GM18909 (cell line): Measurements from ENCODE around the gene CRYBB3.
"Not testable (repeated sequence)": the region's sequence is repeated elsewhere in the genome, so short reads cannot be mapped to it uniquely, and the experiment has no call there.

Experiments used
- ATAC-seq: cut with Tn5 transposase; IDR thresholded peaks from one replicate; pipeline ENCODE4 v1.9.1; 2021; ENCODE audit warnings: mild to moderate bottlenecking; ENCODE audit not compliant: unreplicated experiment, poor library complexity

CRYBB3 gene

GRCh38 chr22:25202290-25202921 lies 2.7 kb downstream of the CRYBB3 start:
- no peak for ATAC-seq

DNA sequence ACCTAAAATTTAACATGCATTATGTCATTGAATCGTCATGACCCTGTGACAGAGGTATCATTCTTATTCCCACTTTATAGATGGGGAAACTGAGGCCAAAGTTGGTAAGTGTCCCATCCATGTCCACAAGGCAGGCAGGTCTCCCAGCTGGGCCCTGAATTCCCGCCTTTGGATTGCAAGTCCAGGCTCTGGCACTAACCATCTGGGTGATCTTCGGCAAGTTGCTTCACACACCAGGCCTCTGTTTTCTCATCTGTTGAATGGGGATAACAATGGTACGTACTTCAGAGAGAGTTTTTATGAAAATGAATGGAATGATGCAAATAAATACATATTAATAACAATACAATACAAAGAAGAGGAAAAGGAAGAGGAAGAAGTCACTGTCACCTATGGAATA lies 3.4 kb downstream of the CRYBB3 start:
- no peak for ATAC-seq

GRCh38 chr22:25204547-25204946 lies 4.9 kb downstream of the CRYBB3 start:
- ATAC-seq: not testable (repeated sequence)

- no peak for ATAC-seq
Measured at GRCh38 chr22:25205847-25206246, 6.2 kb downstream of the CRYBB3 start.

DNA sequence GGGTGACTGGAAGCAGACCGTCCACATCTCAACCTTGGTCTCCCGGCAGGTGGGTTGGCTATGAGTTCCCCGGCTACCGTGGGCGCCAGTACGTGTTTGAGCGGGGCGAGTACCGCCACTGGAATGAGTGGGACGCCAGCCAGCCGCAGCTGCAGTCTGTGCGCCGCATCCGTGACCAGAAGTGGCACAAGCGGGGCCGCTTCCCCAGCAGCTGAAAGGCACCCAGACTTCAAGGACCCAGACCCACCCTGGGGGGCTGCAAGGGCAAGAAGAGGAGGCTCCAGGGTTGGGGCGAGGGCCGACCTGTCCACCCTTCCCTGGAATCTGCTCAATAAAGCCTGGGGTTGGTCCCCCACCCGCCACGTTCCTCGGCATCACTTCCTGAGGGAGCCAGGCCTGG lies 7.3 kb downstream of the CRYBB3 start:
- ATAC-seq: no peak

GRCh38 chr22:25207553-25208157 lies 8.0 kb downstream of the CRYBB3 start:
- no peak for ATAC-seq

DNA sequence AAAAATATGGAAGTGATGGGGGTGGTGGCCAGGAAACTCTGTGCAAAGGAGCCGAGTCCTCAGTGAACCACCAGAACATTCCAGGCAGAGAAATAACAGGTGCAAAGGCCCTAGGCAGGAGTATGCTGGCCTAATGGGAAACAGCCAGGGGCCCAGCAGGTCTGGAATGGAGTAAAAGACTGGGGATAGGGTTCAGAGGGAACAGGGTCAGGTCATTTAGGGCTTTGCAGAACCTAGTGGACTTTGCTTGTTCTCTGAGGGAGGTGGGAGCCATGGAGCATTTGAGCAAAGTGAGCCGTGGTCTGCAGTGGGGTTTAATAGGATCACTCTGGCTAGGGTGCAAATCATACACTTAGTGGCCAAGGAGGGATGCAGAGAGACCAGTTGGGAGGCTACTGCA lies 8.7 kb downstream of the CRYBB3 start:
- ATAC-seq: no peak

DNA sequence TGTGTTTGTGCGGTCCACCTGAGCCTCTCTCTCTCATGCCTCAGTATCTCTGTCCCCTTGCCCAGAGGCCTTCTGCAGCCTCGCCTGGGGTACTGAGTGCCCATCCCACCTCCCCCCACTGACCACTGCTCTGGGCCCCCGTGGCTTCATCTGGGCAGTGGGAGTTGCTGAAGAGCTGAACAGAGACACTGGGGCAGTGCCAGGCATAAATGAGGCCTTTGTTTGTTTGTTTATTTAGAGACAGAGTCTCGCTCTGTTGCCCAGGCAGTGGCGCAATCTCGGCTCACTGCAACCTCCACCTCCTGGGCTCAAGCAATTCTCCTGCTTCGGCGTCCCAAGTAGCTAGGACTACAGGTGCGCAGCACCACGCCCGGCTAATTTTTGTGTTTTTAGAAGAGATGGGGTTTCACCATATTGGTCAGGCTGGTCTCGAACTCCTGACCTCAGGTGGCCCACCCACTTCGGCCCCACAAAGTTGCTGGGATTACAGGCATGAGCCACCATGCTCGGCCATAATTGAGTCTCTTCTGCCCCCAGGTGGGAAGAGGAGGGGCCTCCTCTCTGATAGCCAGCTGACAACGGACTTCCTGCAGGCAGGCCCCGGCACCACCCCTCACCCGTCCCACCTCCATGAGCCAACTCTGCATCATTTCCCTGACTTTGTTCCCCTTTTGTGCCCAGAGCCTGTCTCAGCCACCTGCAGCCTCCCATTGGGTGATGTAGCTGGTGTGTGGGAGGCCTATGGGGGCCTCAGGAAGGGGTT lies 9.3 kb downstream of the CRYBB3 start:
- no peak for ATAC-seq

GRCh38 chr22:25210793-25211192 lies 11.1 kb downstream of the CRYBB3 start:
- ATAC-seq: no peak

DNA sequence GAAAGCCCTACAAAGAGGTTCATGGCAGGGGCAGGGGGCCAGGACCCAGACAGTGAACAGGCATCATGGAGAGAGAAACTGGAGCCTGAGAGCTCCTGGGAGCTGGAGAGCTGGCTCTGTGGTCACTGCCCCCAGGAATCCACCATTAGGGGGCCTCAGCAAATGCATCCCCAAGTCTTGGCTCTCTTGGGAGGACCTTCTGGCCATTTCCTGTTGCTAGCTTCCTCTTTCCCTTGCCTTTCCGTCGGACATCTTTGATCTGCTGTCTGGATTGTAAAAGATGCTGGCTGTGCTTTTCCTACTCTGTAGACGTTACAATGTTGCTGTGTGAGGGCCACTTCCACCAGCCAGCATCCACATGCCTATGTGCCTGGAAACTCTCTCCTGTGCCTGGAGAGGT lies 12.7 kb downstream of the CRYBB3 start:
- no peak for ATAC-seq

GRCh38 chr22:25213221-25213620 lies 13.6 kb downstream of the CRYBB3 start:
- no peak for ATAC-seq

DNA sequence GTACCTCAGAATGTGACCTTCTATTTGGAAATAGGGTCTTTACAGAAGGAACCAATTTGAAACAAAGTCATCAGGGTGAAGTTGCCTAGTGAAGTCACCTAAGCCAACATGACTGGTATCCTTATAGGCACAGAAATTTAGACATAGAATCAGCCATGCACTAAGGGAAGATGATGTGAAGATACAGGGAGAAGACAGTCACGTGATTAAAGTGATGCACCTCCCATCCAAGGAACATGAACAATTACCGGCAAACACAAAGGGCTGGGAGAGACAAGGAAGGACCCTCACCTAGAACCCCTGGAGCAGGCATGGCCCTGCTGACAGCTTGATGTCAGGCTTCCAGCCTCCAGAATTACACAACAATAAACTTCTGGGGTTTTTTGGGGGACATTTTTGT lies 16.6 kb downstream of the CRYBB3 start:
- no peak for ATAC-seq

- ATAC-seq: no peak
Measured at GRCh38 chr22:25219211-25219689, 19.6 kb downstream of the CRYBB3 start, which contains the start of gene CRYBB2. TSS of gene CRYBB2 (plus strand) at chr22:25219639. CDS start at chr22:25221430, 1,791 bp downstream.

- ATAC-seq: no peak
Measured at GRCh38 chr22:25219948-25220442, 20.3 kb downstream of the CRYBB3 start.

GRCh38 chr22:25221790-25222189 lies 22.1 kb downstream of the CRYBB3 start:
- no peak for ATAC-seq

GRCh38 chr22:25223269-25223850 lies 23.7 kb downstream of the CRYBB3 start:
- ATAC-seq: no peak

DNA sequence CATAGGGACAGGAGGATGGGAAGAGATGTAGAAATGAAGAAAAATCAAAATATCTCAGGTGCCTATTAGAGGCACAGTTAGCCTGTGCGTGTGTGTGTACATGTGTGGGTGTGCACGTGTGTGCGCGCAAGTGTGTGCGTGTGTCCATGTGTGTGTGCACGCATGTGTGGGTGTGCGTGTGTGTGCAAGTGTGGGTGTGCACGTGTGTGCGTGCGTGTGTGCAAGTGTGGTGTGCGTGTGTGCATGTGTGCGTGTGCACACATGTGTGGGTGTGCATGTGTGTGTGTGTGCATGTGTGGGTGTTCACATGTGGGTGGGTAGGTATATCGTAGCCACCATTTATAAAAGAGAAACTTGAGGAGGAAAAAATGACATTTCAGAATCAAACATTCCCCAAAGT lies 29.2 kb downstream of the CRYBB3 start:
- ATAC-seq: no peak

GRCh38 chr22:25230760-25231159 lies 31.1 kb downstream of the CRYBB3 start:
- ATAC-seq: not testable (repeated sequence)

DNA sequence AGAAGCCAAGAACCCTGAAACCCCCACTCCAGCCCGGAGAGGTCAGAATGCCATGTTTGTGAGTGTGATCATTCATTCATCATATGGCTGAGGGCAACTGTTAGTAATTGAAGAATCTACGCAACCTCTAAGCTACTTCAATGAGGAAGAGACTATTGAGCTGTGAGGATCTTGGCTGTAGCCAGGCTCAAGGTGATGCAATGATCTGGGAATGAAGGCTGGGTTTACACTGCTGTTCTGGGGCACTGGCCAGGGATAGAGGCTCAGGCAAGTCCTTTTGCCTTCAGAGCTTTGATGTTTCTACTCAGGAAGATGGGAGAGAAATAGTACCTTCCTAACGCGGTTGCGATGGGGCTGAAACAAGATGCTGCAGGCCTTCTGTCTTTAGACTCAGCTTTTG lies 32.6 kb downstream of the CRYBB3 start:
- no peak for ATAC-seq

GRCh38 chr22:25233706-25234105 lies 34.0 kb downstream of the CRYBB3 start:
- ATAC-seq: not testable (repeated sequence)
